Measurements from ENCODE around the gene HOXB6.

HOXB6 gene

DNA sequence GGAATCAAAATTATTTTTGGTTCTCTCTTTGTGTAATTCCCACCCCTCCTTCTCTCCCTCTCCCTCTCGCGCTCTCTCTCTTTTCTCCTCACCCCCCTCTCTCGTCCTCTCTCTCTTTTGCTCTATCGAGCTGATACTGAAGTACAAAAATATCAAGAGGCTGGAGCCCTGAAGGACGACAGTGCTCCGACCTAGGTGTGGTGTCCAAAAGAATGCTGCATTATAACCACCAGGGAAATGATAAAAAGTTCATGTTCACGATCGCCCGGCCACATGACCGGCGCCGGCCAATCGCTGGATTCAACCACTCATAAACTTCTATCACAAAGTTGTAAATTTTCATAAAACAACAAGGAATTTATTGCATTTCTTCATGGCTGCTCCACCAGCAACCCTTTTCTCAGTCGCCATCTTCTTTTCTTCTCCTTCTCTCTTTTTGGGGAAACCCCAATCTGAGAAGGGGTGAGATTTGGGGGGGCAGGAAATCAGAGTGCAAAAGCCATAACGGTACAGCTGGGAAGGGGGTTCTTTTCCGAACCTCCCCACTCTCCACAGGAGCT, at the start of gene HOXB6:
Gene HOXB6, minus strand, starts transcription at position 217 of the 560 bp plus-strand sequence. CDS start 6,836 bp downstream, outside the sequence.
- no peak for DNase-seq

DNA sequence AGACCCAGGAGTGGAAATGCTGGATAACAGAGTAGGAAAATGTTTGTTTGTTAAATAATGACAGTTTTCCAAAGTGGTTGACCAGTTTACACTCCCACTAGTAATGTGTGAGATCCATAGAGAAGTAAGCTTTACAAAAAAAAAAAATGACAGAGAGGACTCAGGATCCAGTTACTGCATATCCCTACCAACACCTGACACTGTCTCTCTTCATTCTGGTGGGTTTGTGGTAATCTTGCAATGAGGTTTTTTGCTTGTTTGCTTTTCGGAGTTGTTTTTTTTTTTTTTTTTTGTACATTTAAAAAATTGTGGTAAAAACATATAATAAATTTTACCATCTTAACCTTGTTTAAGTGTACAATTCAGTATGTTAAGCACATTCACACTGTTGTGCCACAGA, 45.0 kb upstream of the HOXB6 start:
- DNase-seq = no peak

DNA sequence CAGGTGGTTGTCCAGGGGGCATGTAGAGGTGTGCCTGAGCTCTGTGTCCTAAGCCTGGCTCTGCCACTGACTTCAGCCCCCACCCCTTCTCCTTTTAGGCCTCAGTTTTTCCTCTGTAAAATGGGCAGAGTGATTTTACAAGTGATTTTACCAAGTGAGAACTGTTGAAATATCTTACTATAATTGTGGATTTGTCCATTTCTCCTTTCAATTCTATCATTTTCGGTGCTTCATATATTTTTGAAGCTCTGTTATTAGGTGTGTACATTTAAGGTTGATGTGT, 43.1 kb upstream of the HOXB6 start:
- no peak for DNase-seq

DNA sequence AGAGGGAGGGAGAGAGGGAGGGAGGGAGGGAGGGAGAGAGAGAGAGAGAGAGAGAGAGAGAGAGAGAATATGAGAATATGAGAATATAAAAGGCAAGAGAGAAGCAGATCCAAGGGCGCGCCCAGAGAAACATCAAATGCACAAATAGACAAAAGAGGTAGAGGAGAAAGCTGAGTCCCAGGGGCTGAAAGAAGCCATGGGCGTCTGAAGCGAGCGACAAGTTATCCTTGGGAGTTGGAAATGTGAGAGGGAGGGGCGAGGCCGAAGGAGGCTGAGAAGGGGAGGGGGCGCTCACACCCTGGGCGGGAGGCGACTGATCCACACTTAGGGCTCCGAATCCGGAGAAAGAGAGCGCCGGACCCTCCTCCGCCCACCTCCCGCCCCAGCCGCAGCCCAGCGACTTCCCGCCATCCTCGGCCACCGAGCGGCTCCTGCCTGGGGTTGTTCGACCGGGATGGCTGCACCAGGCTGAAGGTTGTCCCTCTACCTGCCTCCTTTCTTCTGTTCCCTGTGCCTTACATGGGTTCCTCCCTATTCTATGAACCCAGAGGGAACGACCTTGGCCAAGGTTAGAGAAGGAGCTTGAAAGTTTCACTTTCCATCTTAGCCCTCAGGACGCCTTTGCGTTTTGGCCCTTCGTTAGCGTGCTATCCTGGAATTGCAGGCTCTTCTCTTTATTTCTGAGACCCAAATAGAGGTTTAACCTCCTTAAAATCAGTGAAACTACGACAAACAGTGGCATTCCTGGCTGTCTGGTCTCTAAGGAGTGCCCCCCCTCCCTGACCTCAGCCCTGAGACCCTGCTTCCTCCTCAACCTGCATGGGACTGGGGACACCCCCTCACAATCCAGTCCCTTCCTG, 42.5 kb upstream of the HOXB6 start:
- no peak for DNase-seq

DNA sequence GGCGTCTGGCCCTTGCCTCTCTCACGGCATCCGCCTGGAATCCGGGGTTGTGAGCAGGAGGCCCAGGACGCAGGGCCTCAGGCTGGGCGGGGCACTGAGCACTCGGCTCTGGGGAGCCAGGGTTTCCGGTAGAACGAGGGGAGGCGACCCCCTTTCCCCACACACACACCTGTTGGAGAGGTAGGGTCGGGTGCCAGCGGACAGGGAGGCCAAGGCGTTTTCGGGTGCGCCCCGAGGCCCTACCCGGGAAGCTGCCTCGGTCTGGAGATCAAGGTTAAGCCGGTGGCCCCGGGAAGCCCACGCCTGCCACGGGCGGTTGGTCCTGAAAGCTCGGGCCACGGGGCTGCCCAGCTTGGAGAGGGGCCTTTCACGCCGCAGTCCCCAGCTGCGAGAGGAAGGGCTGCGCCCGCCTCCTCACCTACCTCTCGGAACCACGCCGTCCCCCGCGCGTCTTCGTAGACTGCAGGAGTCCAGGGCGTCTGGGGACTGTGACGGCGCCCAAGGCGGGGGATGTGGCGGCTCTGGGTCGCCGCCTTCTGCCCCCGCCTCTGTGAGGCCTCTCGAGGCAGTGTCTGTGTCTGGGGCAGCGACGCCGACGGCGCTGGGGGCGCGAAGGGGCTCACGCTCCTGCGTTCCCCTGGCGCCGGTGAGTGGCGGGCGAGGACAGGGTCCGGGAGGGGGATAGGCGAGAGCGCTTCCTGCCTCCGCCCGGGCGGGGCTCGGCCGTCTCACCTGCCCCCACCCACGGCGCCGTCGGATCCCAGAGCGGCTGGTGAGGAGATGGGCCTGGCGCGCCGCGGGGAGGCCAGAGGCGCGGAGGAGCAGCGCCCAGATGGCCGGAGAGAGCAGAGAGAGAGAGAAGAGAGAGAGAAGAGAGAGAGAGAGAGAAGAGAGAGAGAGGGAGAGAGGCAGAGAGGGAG, 41.7 kb upstream of the HOXB6 start:
- no peak for DNase-seq

DNA sequence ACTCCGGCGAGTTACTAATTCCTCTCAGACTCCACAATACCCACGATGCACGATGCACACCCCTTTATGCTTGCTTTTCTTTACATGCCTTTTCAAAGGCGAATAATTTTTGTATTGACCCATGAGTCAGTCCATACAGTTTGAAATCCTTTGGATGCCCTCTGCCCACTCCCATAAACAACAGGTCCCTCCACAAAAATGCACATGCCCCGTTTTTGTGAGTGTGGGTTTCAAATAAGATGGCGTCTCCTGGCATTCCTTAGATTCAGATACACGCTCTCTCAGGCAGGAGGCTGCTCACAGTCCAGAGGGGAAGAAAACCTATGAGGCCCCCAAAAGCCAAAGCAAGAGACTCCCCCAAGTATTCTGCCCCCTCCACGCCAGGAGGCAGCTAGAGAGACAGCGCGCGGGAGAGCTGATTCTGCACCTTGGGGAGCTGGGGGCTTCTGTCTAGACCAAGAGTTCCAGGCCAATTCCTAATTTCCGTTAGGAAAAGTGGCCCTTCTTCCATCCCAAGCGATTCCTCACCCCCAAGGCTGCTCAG, 40.9 kb upstream of the HOXB6 start:
- DNase-seq = no peak

DNA sequence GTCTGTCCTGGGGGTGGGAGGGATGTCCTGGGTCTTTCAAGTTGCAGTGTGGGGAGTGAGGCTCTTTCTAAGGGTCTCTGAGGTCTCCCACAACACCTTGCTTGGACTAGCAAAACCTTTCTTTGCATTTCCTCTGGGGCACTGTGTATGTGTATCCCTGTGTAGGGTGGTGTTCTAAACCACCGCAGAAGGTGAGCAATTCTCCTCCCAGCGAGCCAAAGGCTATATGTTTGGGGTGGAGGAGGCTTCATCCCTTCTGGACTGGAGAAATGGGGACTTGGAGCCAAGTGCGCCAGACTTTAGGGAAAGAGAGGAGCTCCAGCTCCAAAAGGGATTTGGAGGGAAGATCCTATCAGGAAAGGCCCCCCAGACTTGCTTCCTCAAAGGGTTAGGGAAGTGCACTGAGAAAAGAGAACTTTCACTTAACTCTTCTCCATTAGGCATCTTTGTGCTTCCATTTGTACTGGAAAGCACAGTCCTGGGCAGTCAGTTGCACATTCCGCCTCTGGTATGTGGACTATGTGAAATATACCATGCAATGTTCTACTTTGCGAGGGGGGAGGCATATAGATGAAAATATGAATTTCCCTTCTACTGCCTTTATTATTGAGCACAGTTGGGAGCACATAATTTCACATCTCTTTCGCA, 40.2 kb upstream of the HOXB6 start:
- no peak for DNase-seq

DNA sequence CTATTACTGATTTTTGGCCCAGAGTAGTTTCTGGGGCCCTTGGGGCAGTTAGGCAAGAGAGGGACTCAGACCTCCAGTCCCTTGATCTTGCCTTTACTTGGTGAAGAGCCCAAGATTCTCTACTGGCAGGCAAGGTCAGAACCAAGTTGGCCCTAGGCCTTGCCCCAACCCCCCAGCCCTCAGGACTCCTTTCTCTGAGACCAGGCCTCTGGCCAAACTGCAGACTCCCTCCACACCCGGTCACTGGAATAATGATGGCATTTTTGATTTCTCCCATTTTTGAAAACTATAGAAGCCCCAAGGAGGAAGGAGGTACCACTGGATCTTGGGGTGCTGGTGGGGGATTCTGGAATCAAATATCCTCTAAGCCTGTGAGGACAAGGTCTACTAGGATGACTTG, 39.4 kb upstream of the HOXB6 start:
- no peak for DNase-seq

DNA sequence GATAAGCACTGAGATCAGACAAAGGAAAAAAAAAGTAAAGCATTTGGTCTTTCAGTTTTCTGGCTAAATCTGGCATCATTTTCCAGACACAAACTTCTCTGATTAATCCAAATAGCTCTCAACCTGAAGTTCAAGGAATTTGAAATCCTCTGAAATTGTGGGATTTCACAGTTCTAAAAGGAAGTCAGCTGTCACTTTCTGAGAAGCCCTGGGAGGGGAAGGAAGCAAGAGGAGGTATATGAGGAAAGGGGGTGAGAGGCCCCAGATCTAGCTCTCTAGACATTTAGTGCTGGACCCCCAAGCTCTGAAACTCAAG, 38.9 kb upstream of the HOXB6 start:
- no peak for DNase-seq

DNA sequence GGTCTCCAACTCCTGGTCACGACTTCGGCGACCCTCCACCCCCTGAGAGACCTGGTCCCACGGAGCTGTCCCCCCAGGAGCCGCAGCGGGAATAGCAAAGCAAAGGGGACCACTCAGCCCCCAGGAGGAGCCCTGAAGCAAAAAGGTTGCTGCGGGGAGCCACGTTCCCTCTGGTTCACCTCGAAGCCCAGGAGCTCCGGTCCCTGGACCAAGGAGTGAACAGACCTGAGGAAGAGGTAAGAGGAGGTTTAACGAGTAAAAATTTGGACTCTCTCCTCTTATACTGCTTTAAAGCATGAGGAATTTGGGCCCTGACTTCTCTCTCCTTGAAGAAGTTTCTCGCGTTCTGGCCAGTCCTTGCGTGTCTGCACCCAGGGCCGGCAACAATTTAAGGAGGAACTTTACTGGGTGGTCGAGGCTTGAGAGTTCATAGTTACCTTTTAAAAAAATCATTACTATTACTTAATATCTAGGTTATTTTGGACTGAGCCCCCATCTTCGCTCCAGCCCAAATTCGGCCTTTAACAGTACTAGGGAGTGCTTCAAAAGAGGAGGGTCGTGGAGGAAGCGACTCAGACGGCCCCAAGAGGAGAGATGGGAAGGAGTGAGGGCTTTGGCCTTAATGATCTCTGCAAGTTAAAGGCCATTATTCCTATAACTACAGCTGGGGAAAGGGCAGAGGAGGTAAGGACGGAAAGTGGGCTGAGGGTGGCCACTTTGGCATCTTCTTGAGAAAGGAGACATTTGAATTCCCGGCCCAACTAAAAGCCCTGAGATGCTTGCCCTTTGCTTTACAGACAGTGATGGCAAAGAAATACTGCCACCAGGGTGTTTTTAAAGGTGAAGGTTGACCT, 38.3 kb upstream of the HOXB6 start:
- no peak for DNase-seq

DNA sequence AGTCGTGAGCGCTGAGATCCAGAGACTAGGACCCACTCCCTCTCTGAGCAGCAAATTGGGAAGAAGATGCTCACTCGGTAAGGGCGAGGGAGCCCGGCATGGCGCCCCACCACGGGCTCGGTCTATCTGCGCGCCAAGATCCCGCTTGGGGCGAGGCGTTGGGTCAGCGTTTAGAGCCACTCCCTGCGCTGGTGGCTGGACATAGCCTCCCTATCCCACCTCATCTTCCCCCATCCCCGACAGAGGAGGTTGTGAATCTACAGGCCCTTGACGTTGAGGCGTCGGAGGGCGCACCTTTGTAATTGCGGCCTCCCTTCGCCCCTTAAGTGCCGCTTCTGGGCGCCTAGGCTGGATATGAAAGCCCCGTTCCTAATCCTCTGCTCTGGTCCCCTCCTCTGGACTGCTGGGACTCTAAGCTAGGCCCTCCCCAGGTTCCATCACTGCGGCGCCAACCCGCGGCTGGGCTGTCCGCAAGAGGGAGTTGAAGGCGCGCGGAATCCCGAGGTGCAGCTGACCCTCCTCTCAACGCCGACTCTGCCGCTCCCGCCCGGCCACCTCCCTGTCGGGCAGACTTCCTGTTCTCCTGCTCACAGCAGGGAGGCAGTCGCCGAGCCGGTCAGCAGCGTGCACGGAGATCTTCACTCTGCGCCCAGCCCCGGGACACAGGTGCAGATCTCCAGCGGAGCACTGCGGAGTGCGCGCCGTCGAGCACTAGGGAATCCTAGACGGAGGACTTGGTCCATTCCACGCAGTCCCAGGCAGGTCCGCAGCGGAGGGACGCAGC, 37.5 kb upstream of the HOXB6 start:
- no peak for DNase-seq

DNA sequence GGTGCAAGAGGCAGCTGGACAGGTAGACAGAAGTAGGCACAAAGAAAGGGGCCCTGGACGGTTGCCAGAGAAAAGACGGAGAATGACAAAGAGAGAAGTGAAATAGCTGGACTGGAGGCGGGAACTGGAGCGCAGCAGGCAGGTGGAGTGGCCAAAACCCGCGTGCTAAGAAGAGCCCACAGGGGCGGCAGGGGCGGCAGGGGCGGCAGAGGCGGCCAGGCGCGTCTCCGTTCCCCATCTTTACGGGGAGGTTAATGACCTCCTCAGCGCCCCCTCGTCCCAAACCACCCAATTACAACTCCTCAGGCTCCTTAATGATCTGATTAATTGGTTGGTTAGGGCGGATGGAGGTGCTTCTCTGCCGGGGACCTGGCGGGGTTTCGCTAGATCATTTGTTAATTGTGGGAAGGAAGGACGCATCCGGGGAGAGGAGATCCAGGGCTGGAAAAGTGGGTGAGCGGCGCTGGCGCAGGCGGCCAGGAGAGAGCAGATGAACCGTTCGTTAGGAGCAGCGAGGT, 36.8 kb upstream of the HOXB6 start:
- DNase-seq = no peak

DNA sequence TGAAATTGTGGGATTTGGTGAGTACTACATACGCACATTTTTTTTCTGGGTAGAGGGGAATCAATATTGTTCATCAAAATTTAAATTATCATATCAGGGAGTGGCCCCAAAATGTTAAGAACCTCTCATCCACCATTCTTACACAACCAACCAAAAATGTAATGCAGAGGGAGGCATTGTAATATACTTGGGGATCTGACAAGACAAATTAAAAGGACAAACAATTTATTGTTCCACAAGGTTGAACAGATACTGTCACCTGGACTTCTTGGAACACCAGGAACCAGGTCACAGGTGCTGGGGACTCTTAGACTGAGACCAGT, 36.0 kb upstream of the HOXB6 start:
- no peak for DNase-seq

DNA sequence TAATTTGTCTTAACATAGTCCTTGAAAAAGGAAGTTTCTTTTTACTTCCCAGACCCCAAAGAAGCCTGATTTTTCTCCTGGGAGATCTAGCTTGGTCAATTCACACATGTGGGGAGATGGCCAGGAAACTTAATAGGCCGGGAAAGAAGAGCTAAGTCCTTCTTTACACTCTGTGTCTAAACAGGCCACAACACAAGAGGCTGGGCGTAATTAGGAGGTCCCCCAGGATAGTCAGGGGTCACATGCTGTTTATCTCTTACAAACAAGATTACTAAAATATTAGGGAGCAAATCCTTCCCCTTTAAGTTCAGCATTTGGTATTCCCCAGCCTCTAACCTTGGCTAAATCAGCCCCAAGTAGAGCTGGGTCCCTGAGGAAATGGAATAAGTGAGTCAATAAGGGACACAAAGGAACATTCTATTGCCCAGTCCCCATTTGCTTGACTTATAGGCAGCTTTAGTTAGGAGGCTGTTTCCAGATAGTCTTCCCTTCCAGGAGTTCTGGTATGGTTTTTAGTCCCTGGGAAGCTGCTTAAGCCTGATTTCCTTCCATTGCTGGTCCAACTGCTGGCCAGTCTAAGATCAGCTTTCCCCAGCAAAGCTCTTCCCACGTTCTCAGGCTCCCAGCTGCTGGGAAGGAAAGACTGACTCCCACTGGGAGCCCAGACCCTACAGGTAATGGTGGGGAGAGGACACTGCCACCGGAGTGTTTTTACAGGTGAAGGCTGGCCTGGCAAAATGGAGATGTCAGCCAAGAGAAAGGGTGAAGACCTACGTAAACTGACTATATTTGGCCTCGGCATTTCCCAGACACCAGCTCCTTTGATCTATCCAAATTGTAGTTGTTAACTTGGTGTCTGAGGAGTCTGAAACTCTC, 35.4 kb upstream of the HOXB6 start:
- DNase-seq = no peak

DNA sequence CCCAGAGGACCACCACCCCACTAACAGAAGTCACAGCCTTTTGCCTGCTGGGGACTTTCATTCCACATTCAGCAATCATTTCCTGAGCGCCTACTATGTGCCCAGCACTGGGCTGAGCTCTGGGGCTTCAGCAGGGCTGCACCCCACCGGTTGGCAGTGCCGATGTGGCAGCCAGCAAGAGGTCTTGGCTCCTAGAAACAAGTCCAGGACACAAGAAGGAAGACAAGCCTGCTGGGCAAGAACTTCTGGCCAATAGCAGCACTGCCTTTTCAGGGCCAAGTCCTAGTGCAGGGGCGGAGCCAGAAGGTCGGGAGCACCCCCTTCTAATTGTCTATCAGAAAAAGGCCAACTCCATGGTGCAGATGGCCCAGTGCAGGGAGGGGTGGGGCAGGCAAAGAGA, 34.4 kb upstream of the HOXB6 start:
- DNase-seq = no peak

DNA sequence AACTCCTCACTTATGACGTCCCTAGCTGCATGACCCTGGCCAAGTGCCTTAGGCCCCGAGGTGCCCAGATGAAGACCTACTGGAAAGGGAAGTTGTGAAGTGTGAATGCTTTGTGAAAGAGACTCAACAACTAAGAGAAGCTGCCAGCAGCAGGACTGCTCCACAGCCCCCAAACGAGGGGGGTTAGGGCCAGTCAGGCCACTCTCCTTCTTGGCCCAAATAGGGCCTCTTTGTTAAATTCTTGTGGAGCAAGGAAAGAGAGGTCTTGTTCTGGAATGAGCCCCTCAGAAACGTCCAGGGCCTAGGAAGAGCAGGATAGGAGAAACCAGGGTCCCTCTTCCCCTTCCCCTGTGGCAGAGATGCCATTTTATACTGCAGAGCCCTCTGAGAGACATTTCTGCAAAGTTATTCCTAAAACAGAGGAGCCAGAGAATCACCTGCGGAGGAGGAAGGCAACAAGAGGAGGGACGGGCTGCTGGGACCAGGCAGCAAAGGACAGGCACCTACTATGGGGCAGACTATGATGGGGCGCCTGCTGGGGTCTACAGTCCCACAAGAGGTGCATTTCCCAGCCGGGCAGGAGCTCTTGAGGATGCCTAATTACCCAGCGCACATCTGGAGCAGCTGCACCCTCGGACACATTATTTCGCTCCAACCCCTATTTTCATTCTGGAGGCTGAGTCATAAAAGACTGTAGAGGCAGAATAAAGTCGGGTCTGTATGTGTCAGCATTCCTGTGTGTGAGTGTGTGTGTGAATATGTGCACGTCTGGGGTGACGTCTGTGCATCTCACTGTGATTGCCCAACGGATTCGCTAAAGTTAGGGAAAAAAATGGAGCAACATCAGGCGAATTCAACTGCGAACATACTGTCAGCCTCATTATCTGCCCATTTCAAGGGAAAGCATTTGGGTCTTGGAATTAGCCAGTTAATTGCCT, 32.8 kb upstream of the HOXB6 start:
- DNase-seq = no peak

DNA sequence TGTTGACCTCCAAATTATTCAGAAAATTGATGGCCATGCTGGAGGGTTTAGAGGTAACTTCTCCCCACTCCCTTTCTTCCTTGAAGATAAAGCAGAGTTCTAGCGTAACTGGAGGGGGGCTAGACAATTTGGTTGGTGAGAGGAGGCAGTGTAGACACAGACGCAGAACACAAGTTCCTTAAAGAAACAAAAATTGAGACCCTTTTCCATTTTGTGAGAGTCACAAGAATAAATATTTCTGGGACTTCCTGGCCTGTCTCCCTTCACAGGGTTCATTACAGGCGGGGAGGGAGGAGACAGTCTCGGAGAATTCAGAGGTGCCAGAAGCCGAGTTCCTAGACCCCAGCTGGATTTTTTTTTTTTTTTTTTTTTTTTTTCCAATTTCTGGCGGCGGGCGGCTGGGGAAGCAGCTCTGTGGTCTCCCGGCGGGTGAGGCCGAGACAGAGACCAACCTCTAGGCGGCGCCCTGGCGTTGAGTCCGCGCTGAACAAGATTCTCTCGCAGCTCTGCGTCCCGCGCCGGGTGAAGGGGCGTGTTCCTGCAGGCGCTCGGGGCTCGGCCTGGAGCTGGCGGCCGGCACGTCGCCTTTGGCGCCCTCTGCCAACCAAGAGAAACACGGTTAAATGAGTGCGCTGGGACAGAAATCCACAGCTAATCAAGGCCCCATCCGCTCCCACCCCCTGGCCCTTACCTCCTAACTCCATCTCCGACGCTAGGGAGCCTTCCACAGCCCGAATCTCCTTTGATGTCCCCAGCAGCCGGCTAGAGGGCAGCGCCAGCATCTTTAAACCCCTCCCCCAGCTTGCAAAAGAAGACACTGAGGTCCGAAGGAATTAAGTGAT, 31.6 kb upstream of the HOXB6 start:
- DNase-seq = peak; percentile 34

Measured in NCI-H1048 (cell line).